IMR-90 (cell line): ENCODE measurements around the gene MSI2. TPM values are rescaled to one million over a fixed set of nuclear protein-coding genes. Genes with fewer than 3 reads are reported as not detected.

Source experiments
- ATAC-seq: fragments of 200-7000 bp; cut with Tn5 transposase; 2 replicates; pipeline ENCODE4 v1.9.1; 2020; ENCODE audit warnings: low read depth, mild to moderate bottlenecking, moderate library complexity
- BruUV-seq: library from RNA; stranded (reverse); fragments of 400-500 nt; replicated peaks from 2 replicates; lab custom pipeline; 2021; lab: Mats Ljungman, UMichigan
- CTCF ChIA-PET: fragments of 300-600 bp; formaldehyde crosslinking; extraction: SDS; loops from one replicate; lab custom pipeline; 2021; ENCODE audit warnings: antibody characterized with exemption; lab: Yijun Ruan, JAX
- POLR2A ChIA-PET: fragments of 300-600 bp; sonication (Branson Sonifier 250); formaldehyde crosslinking; loops from one replicate; lab custom pipeline; 2022; ENCODE audit warnings: antibody characterized with exemption; ENCODE audit not compliant: unreplicated experiment; lab: Charles Lee
- DNase-seq: peaks from one replicate; pipeline ENCODE4 v3.0.0; 2013
- H2AFZ ChIP-seq: replicated peaks from 2 replicates; pipeline ENCODE3; 2013; ENCODE audit warnings: low read length, mild to moderate bottlenecking; ENCODE audit not compliant: poor library complexity
- H2AK5ac ChIP-seq: 2 replicates; pipeline ENCODE4 v1.6.1; 2013; ENCODE audit warnings: low read depth, low read length, inconsistent platforms
- H2AK9ac ChIP-seq: replicated peaks from 2 replicates; pipeline ENCODE3; 2013; ENCODE audit warnings: mild to moderate bottlenecking, low read depth, low read length, moderate library complexity; ENCODE audit not compliant: poor library complexity
- H2BK120ac ChIP-seq: 2 replicates; pipeline ENCODE4 v1.6.1; 2013; ENCODE audit warnings: low read depth, low read length, inconsistent platforms
- H2BK15ac ChIP-seq: 3 replicates; pipeline ENCODE4 v1.6.1; 2013; ENCODE audit warnings: low read depth, low read length, inconsistent platforms
- H2BK20ac ChIP-seq: 2 replicates; pipeline ENCODE4 v1.6.1; 2013; ENCODE audit warnings: low read depth, mild to moderate bottlenecking, inconsistent platforms, low read length, moderate library complexity
- H2BK5ac ChIP-seq: 2 replicates; pipeline ENCODE4 v1.6.1; 2013; ENCODE audit warnings: mild to moderate bottlenecking, low read depth, low read length, inconsistent platforms; ENCODE audit not compliant: poor library complexity, severe bottlenecking
- H3K14ac ChIP-seq: replicated peaks from 2 replicates; pipeline ENCODE4 v1.6.1; 2013; ENCODE audit warnings: low read depth, low read length, inconsistent platforms
- H3K18ac ChIP-seq: 2 replicates; pipeline ENCODE4 v1.6.1; 2013; ENCODE audit warnings: low read depth, low read length, control low read depth
- H3K23ac ChIP-seq: 2 replicates; pipeline ENCODE4 v1.6.1; 2013; ENCODE audit warnings: low read depth, low read length, inconsistent platforms
- H3K27ac ChIP-seq: 2 replicates; pipeline ENCODE4 v1.5.1; 2013; ENCODE audit warnings: mild to moderate bottlenecking, control low read depth, low read length; ENCODE audit not compliant: insufficient read depth
- H3K27me3 ChIP-seq: 2 replicates; pipeline ENCODE4 v1.6.1; 2013; ENCODE audit warnings: low read length; ENCODE audit not compliant: control insufficient read depth, insufficient read depth
- H3K36me3 ChIP-seq: 2 replicates; pipeline ENCODE4 v1.6.1; 2013; ENCODE audit warnings: low read length, mixed read lengths; ENCODE audit not compliant: control insufficient read depth, insufficient read depth
- H3K4ac ChIP-seq: 2 replicates; pipeline ENCODE4 v1.6.1; 2013; ENCODE audit warnings: low read depth, low read length, inconsistent platforms
- H3K4me1 ChIP-seq: 2 replicates; pipeline ENCODE4 v1.6.1; 2013; ENCODE audit warnings: low read length, mixed read lengths; ENCODE audit not compliant: control insufficient read depth, insufficient read depth
- H3K4me2 ChIP-seq: 2 replicates; pipeline ENCODE4 v1.6.1; 2013; ENCODE audit warnings: low read depth, mild to moderate bottlenecking, control low read depth, low read length, moderate library complexity
- H3K4me3 ChIP-seq: 2 replicates; pipeline ENCODE4 v1.5.1; 2013; ENCODE audit warnings: low read depth, mild to moderate bottlenecking, control low read depth, low read length, moderate library complexity; ENCODE audit not compliant: insufficient read depth
- H3K56ac ChIP-seq: 2 replicates; pipeline ENCODE4 v1.6.1; 2013; ENCODE audit warnings: low read length, inconsistent platforms; ENCODE audit not compliant: insufficient read depth; ENCODE audit errors: extremely low read depth
- H3K79me1 ChIP-seq, 2 experiments: 2 replicates each; pipeline ENCODE4 v1.6.1; 2013; ENCODE audit warnings: low read length in 2 of 2, inconsistent platforms in 1 of 2, low read depth in 1 of 2
- H3K9ac ChIP-seq: 2 replicates; pipeline ENCODE4 v1.6.1; 2013; ENCODE audit warnings: low read depth, low read length, control low read depth
- H3K9me1 ChIP-seq: 2 replicates; pipeline ENCODE4 v1.6.1; 2013; ENCODE audit warnings: low read length, inconsistent platforms; ENCODE audit not compliant: insufficient read depth
- H3K9me3 ChIP-seq: 2 replicates; pipeline ENCODE4 v1.6.1; 2013; ENCODE audit warnings: low read length; ENCODE audit not compliant: control insufficient read depth, insufficient read depth
- H4K20me1 ChIP-seq: 2 replicates; pipeline ENCODE4 v1.6.1; 2013; ENCODE audit warnings: low read length, inconsistent platforms; ENCODE audit not compliant: insufficient read depth
- H4K5ac ChIP-seq: 2 replicates; pipeline ENCODE4 v1.6.1; 2013; ENCODE audit warnings: mild to moderate bottlenecking, low read depth, low read length, control low read depth
- H4K8ac ChIP-seq, 2 experiments: 2 replicates each; pipeline ENCODE4 v1.6.1; 2013; ENCODE audit warnings: low read depth in 2 of 2, low read length in 2 of 2, control low read depth in 1 of 2, inconsistent platforms in 1 of 2
- H4K91ac ChIP-seq: 2 replicates; pipeline ENCODE4 v1.6.1; 2013; ENCODE audit warnings: low read depth, low read length, inconsistent platforms; ENCODE audit not compliant: insufficient read depth
- BHLHE40 ChIP-seq: fragments of 150-350 bp; IDR thresholded peaks from 2 replicates; pipeline ENCODE4 v1.6.1; 2016; ENCODE audit warnings: mild to moderate bottlenecking, low read depth, low read length
- CEBPB ChIP-seq: IDR thresholded peaks from 2 replicates; pipeline ENCODE4 v1.6.1; 2012; ENCODE audit warnings: low read depth, low read length, improper control_type of control experiment
- CHD1 ChIP-seq: IDR thresholded peaks from 2 replicates; pipeline ENCODE4 v1.6.1; 2012; ENCODE audit warnings: low read depth, low read length, improper control_type of control experiment
- FOS ChIP-seq: fragments of 150-350 bp; IDR thresholded peaks from 2 replicates; pipeline ENCODE4 v1.6.1; 2016; ENCODE audit warnings: low read depth, low read length
- MAFK ChIP-seq: IDR thresholded peaks from 2 replicates; pipeline ENCODE4 v1.6.1; 2012; ENCODE audit warnings: low read depth, low read length, improper control_type of control experiment
- MAZ ChIP-seq: IDR thresholded peaks from 2 replicates; pipeline ENCODE4 v1.6.1; 2012; ENCODE audit warnings: low read depth, mild to moderate bottlenecking, low read length, improper control_type of control experiment, moderate library complexity, borderline replicate concordance
- MXI1 ChIP-seq: IDR thresholded peaks from 2 replicates; pipeline ENCODE4 v1.6.1; 2012; ENCODE audit warnings: low read depth, mild to moderate bottlenecking, low read length, moderate library complexity, borderline replicate concordance
- NFE2L2 ChIP-seq: fragments of 150-350 bp; IDR thresholded peaks from 2 replicates; pipeline ENCODE4 v1.6.1; 2016; ENCODE audit warnings: low read depth, mild to moderate bottlenecking, low read length
- POLR2A ChIP-seq: IDR thresholded peaks from 2 replicates; pipeline ENCODE4 v1.6.1; 2012; ENCODE audit warnings: mild to moderate bottlenecking, low read depth, low read length
- RAD21 ChIP-seq: IDR thresholded peaks from 2 replicates; pipeline ENCODE4 v1.6.1; 2012; ENCODE audit warnings: low read length, improper control_type of control experiment
- RCOR1 ChIP-seq: IDR thresholded peaks from 2 replicates; pipeline ENCODE4 v1.6.1; 2012; ENCODE audit warnings: mild to moderate bottlenecking, low read length, improper control_type of control experiment; ENCODE audit not compliant: insufficient replicate concordance
- RFX5 ChIP-seq: IDR thresholded peaks from 2 replicates; pipeline ENCODE4 v1.8.0; 2012; ENCODE audit warnings: low read depth, mild to moderate bottlenecking, low read length, moderate library complexity
- SMC3 ChIP-seq: fragments of 150-350 bp; IDR thresholded peaks from 2 replicates; pipeline ENCODE4 v1.6.1; 2016; ENCODE audit warnings: low read depth, mild to moderate bottlenecking, antibody characterized with exemption, low read length, moderate library complexity
- USF2 ChIP-seq: fragments of 150-350 bp; IDR thresholded peaks from 2 replicates; pipeline ENCODE4 v1.6.1; 2017; ENCODE audit warnings: mild to moderate bottlenecking, antibody characterized with exemption, low read length, low read depth
- WGBS, 2 experiments: methylation state at CpG; one replicate each; pipeline versions ENCODE4 v1.1.5 to v1.1.7; 2013; ENCODE audit warnings: missing lambda C conversion rate in 2 of 2; ENCODE audit not compliant: insufficient read length in 1 of 2; ENCODE audit errors: extremely low coverage in 2 of 2; 5-methylcytosine and 5-hydroxymethylcytosine counted together
- dilution Hi-C: fragments of 300-500 bp; cut with HindIII; formaldehyde crosslinking; loops from one replicate; pipeline ENCODE4 v1.14.3; 2018; ENCODE audit warnings: low sequenced_read_pairs; ENCODE audit not compliant: unreplicated experiment
- in situ Hi-C: fragments of 300-500 bp; cut with MboI; formaldehyde crosslinking; loops from 3 replicates; pipeline ENCODE4 v1.14.3; 2019; ENCODE audit warnings: low sequenced_read_pairs, inconsistent platforms, mixed read lengths
- intact Hi-C: fragments of 100-400 bp; cut with micrococcal nuclease; formaldehyde crosslinking; loops from 2 replicates; pipeline ENCODE4 v1.10.0; 2022
- polyA plus RNA-seq, 3 experiments: library from polyadenylated mRNA; depleted of rRNA; stranded (reverse); fragments of >200 nt; gene quantifications; 2 replicates each; pipeline ENCODE4 v1.2.3, GENCODE V29; 2012; ENCODE audit warnings: low replicate concordance in 1 of 3
- total RNA-seq: library from RNA; depleted of rRNA; stranded (reverse); fragments of >200 nt; gene quantifications from 2 replicates; pipeline ENCODE4 v1.2.3, GENCODE V29; 2012

Gene MSI2
- total and polyA plus RNA-seq, 2 of the 4 experiments (the other 2 are of a cell fraction), result 13.0 to 16.0 TPM

GRCh38 chr17:57634713-57635465 is 378.6 kb downstream of the MSI2 start (continued):
- TF ChIP-seq RCOR1, result no peak

- H3K23ac ChIP-seq, result 0 out of 2 replicates have a peak overlapping the region, but pooled peaks have one; percentile 7
- ChIA-PET CTCF (no interaction called here), POLR2A (no interaction called here)
- TF ChIP-seq NFE2L2 (no peak), RCOR1 (no peak), CHD1 (no peak), POLR2A (no peak), BHLHE40 (no peak), USF2 (no peak), CEBPB (no peak), FOS (no peak), SMC3 (no peak), MAFK (no peak), MAZ (no peak), MXI1 (no peak), RAD21 (no peak), RFX5 (no peak)
- no peak overlapping the region for H4K91ac ChIP-seq
- H3K14ac ChIP-seq, result no peak overlapping the region
- no peak overlapping the region for H2BK120ac ChIP-seq
- dilution Hi-C loops (no loop called here), intact Hi-C loops (no loop called here), in situ Hi-C loops (no loop called here)
- 80% methylated on average over 3 of the region's 9 CpGs; no CpG with 5 or more reads in 1 of the 2 experiments for WGBS, 2 experiments
- no TSS peak for BruUV-seq
- H4K20me1 ChIP-seq, result no peaks in the 10 kb centered on the region
- no peak for ATAC-seq
- no peak overlapping the region for H3K4me3 ChIP-seq
- no peak overlapping the region for H3K56ac ChIP-seq
- no peak overlapping the region for H3K4me2 ChIP-seq
- no peak overlapping the region for H2AFZ ChIP-seq
- H3K9me3 ChIP-seq, result no peaks in the 10 kb centered on the region; the same call in 1 of the 2 replicates
- H3K36me3 ChIP-seq, result peaks cover 5% of the 10 kb centered on the region; the same call in 1 of the 2 replicates
- H4K8ac ChIP-seq, result peak overlapping the region in 1 of 2 experiments; percentile 32; a peak in 1 of 4 replicates
- H3K27me3 ChIP-seq, result no peaks in the 10 kb centered on the region
- H2BK15ac ChIP-seq, result no peak overlapping the region
- H3K4ac ChIP-seq, result 0 out of 2 replicates have a peak overlapping the region, but pooled peaks have one; percentile 40
- H3K18ac ChIP-seq, result no peak overlapping the region
- H3K4me1 ChIP-seq, result peaks cover 7% of the 10 kb centered on the region
- peaks cover 13% of the 10 kb centered on the region for H3K9me1 ChIP-seq
- no peak overlapping the region for H2BK20ac ChIP-seq
- H3K9ac ChIP-seq, result no peak overlapping the region
- no peak for DNase-seq
- H3K27ac ChIP-seq, result no peak overlapping the region
- no peak overlapping the region for H2AK9ac ChIP-seq
- no peak overlapping the region for H2AK5ac ChIP-seq
- H2BK5ac ChIP-seq, result no peak overlapping the region
- H4K5ac ChIP-seq, result no peak overlapping the region
- H3K79me1 ChIP-seq, result no peaks in the 10 kb centered on the region
These were observed 380.0 kb downstream of the MSI2 start for GRCh38 chr17:57636274-57636673.
